MCF 10A (cell line): ENCODE measurements around the gene PRIMPOL. TPM values are rescaled to one million over a fixed set of nuclear protein-coding genes. Genes with fewer than 3 reads are reported as not detected.

Source experiments
- BruUV-seq: library from RNA; stranded (reverse); fragments of 400-500 nt; replicated peaks from 2 replicates; lab custom pipeline; 2021; lab: Mats Ljungman, UMichigan
- CTCF ChIA-PET: fragments of 300-600 bp; sonication (Branson Sonifier 250); formaldehyde crosslinking; extraction: SDS; loops from one replicate; lab custom pipeline; 2021; ENCODE audit warnings: antibody characterized with exemption, inconsistent platforms; lab: Yijun Ruan, JAX
- POLR2A ChIA-PET: fragments of 300-600, 350-650 bp; sonication (Branson Sonifier 250); formaldehyde crosslinking; extraction: SDS; loops from one replicate; lab custom pipeline; 2020; ENCODE audit warnings: antibody characterized with exemption, inconsistent platforms; lab: Yijun Ruan, JAX
- DNase-seq: peaks from one replicate; pipeline ENCODE4 v3.0.0-alpha.2; 2018; ENCODE audit not compliant: unreplicated experiment
- H3K27ac Mint-ChIP-seq: one replicate; pipeline ENCODE4 v1.8.0; 2022; ENCODE audit warnings: mild to moderate bottlenecking, low read depth, mixed read lengths; ENCODE audit not compliant: unreplicated experiment
- H3K27me3 Mint-ChIP-seq: one replicate; pipeline ENCODE4 v1.8.0; 2022; ENCODE audit warnings: mixed read lengths; ENCODE audit not compliant: insufficient read depth, unreplicated experiment
- H3K36me3 Mint-ChIP-seq: one replicate; pipeline ENCODE4 v1.8.0; 2022; ENCODE audit warnings: mild to moderate bottlenecking, moderate library complexity, mixed read lengths; ENCODE audit not compliant: insufficient read depth, unreplicated experiment
- H3K4me1 Mint-ChIP-seq: one replicate; pipeline ENCODE4 v1.8.0; 2022; ENCODE audit warnings: mixed read lengths; ENCODE audit not compliant: insufficient read depth, unreplicated experiment
- H3K4me3 Mint-ChIP-seq: one replicate; pipeline ENCODE4 v1.8.0; 2022; ENCODE audit warnings: mild to moderate bottlenecking, moderate library complexity, mixed read lengths; ENCODE audit not compliant: unreplicated experiment
- H3K9me3 Mint-ChIP-seq: one replicate; pipeline ENCODE4 v1.8.0; 2022; ENCODE audit warnings: mixed read lengths; ENCODE audit not compliant: unreplicated experiment
- intact Hi-C: fragments of 100-400 bp; cut with micrococcal nuclease; formaldehyde crosslinking; loops from 2 replicates; pipeline ENCODE4 v1.14.1; 2022
- total RNA-seq: library from RNA; stranded (reverse); gene quantifications from 2 replicates; pipeline ENCODE4 v1.2.3, GENCODE V29; 2022
- TF ChIP-seq, protein P1 (sequence below): fragments of 200-600 bp; IDR thresholded peaks from one replicate; pipeline ENCODE4 v1.8.0; 2022; ENCODE audit warnings: antibody characterized with exemption, mild to moderate bottlenecking; ENCODE audit not compliant: unreplicated experiment

Gene PRIMPOL
- total RNA-seq, 1 experiment from 2014 or later, result 19.2 TPM

GRCh38 chr4:184681916-184682315 lies 32.4 kb downstream of the PRIMPOL start:
- intact Hi-C loops, result no loop called here
- ChIA-PET POLR2A (interaction anchor here (1.8 kb wide), 1 partner anchor 14 kb away, joined by 5 read pairs; no protein-coding TSS in a partner anchor), CTCF (no interaction called here)
- no peak for DNase-seq
- Mint-ChIP-seq H3K27ac (peak overlapping the region; percentile 74), H3K36me3 (peaks cover 16% of the 10 kb centered on the region), H3K9me3 (no peaks in the 10 kb centered on the region), H3K4me3 (no peak overlapping the region), H3K4me1 (peaks cover 19% of the 10 kb centered on the region), H3K27me3 (no peaks in the 10 kb centered on the region)
- no TSS peak for BruUV-seq
- TF ChIP-seq, protein P1, sequence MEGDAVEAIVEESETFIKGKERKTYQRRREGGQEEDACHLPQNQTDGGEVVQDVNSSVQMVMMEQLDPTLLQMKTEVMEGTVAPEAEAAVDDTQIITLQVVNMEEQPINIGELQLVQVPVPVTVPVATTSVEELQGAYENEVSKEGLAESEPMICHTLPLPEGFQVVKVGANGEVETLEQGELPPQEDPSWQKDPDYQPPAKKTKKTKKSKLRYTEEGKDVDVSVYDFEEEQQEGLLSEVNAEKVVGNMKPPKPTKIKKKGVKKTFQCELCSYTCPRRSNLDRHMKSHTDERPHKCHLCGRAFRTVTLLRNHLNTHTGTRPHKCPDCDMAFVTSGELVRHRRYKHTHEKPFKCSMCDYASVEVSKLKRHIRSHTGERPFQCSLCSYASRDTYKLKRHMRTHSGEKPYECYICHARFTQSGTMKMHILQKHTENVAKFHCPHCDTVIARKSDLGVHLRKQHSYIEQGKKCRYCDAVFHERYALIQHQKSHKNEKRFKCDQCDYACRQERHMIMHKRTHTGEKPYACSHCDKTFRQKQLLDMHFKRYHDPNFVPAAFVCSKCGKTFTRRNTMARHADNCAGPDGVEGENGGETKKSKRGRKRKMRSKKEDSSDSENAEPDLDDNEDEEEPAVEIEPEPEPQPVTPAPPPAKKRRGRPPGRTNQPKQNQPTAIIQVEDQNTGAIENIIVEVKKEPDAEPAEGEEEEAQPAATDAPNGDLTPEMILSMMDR, result no peak

DNA sequence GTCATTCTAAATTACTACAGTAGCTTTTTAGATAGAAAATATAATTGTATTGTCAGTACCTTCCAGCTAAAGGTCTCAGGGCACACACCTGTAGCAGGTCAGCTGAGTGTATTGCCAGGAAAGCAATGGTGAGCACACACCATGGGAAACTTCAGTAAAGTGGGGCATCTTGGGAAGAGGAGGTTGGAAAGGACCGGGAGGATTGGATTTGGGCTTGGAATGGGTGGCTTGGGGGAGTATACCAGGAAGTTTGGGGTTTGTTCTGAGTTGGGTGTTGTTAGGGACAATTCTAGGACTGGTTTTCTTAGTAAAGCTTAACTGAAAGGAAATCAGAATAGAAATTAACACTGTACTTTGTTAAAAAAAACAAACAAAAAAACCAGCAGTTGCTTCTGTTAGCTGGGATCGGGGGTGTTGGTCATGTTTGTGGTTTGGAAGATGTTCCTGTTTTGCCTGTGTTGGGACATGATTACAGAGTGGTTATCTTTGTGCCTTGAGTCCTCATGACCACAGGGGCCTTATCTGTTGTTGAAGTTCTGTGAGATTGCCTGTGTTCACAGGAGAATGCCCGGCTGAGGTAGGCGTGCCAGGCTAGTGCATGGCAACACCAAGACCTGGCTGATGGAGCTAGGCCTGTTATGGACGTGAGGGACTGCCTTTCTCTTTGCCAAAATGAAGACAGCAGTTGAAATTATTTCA lies 35.1 kb downstream of the PRIMPOL start:
- ChIA-PET CTCF (interaction anchor here (0.6 to 1.4 kb wide), 3 partner anchors 35 to 412 kb away, joined by 3 to 6 read pairs (median 3); partner anchors contain the start of gene PRIMPOL), POLR2A (interaction anchor here (1.6 to 2.8 kb wide), 3 partner anchors 11 to 49 kb away, joined by 5 to 9 read pairs (median 6); partner anchors contain the start of genes CASP3, CENPU and PRIMPOL)
- no peaks in the 10 kb centered on the region for H3K27me3 Mint-ChIP-seq
- peaks cover 35% of the 10 kb centered on the region for H3K4me1 Mint-ChIP-seq
- BruUV-seq, result no TSS peak
- TF ChIP-seq, protein P1, result no peak
- H3K9me3 Mint-ChIP-seq, result no peaks in the 10 kb centered on the region
- DNase-seq, result no peak
- intact Hi-C loops, result no loop called here
- H3K27ac Mint-ChIP-seq, result peak overlapping the region; percentile 82
- no peak overlapping the region for H3K4me3 Mint-ChIP-seq
- peaks cover 20% of the 10 kb centered on the region for H3K36me3 Mint-ChIP-seq

GRCh38 chr4:184688005-184688404 lies 38.5 kb downstream of the PRIMPOL start:
- ChIA-PET POLR2A (interaction anchor here (0.9 to 3.1 kb wide), 4 partner anchors 9 to 41 kb away, joined by 3 to 15 read pairs (median 4); partner anchors contain the start of genes CASP3 and PRIMPOL), CTCF (interaction anchor here (0.6 to 1.9 kb wide), 3 partner anchors 46 to 424 kb away, joined by 3 to 7 read pairs (median 3); no protein-coding TSS in a partner anchor)
- BruUV-seq, result TSS peak; percentile 89
- peak overlapping the region; percentile 43 for H3K4me3 Mint-ChIP-seq
- intact Hi-C loops, result loop anchor here (1.0 to 2.0 kb wide), 2 partner anchors 39 to 46 kb away; partner anchors contain the start of genes CASP3, CENPU and PRIMPOL
- H3K36me3 Mint-ChIP-seq, result peaks cover 30% of the 10 kb centered on the region
- H3K27me3 Mint-ChIP-seq, result no peaks in the 10 kb centered on the region
- peak overlapping the region; percentile 83 for H3K27ac Mint-ChIP-seq
- H3K4me1 Mint-ChIP-seq, result peaks cover 24% of the 10 kb centered on the region
- TF ChIP-seq, protein P1, result no peak
- no peak for DNase-seq
- no peaks in the 10 kb centered on the region for H3K9me3 Mint-ChIP-seq

- TF ChIP-seq, protein P1, result no peak
- Mint-ChIP-seq H3K4me1 (peaks cover 24% of the 10 kb centered on the region), H3K27ac (peak overlapping the region; percentile 83), H3K36me3 (peaks cover 31% of the 10 kb centered on the region), H3K4me3 (peak overlapping the region; percentile 43), H3K27me3 (no peaks in the 10 kb centered on the region), H3K9me3 (no peaks in the 10 kb centered on the region)
- DNase-seq, result peak; percentile 93
- intact Hi-C loops, result loop anchor here (1.0 to 2.0 kb wide), 2 partner anchors 40 to 46 kb away; partner anchors contain the start of genes CASP3, CENPU and PRIMPOL
- CTCF ChIA-PET, result interaction anchor here (0.6 to 1.9 kb wide), 3 partner anchors 46 to 1899 kb away, joined by 3 to 7 read pairs (median 3); no protein-coding TSS in a partner anchor
- POLR2A ChIA-PET, result interaction anchor here (0.6 to 3.1 kb wide), 6 partner anchors 10 to 760 kb away, joined by 3 to 15 read pairs (median 3); partner anchors contain the start of genes CASP3 and PRIMPOL
- BruUV-seq, result no TSS peak
Observed at GRCh38 chr4:184688447-184688846, 38.9 kb downstream of the PRIMPOL start.
